H1 (cell line): ENCODE measurements around the gene AGPAT4. TPM values are rescaled to one million over a fixed set of nuclear protein-coding genes. Genes with fewer than 3 reads are reported as not detected.

Experiments used
- CTCF ChIA-PET: fragments of 300-600 bp; sonication (Branson Sonifier 250); formaldehyde crosslinking; loops from one replicate; lab custom pipeline; 2021; ENCODE audit not compliant: partially characterized antibody; lab: Charles Lee
- POLR2A ChIA-PET: fragments of 300-600 bp; sonication (Branson Sonifier 250); formaldehyde crosslinking; loops from one replicate; lab custom pipeline; 2021; ENCODE audit warnings: inconsistent platforms; ENCODE audit not compliant: partially characterized antibody; lab: Charles Lee
- DNase-seq, 2 experiments: peaks; one replicate each; pipeline versions ENCODE4 v3.0.0 to v3.0.0-alpha.2; 2010 to 2022; ENCODE audit warnings: low spot score in 2 of 2, low read depth in 1 of 2, mixed read lengths in 1 of 2
- FAIRE-seq: peaks from 2 replicates; lab custom pipeline; 2011; peaks lifted over from hg19 to GRCh38; lab: Jason Lieb, UNC
- H2AFZ ChIP-seq: 2 replicates; pipeline ENCODE4 v1.8.1; 2012; ENCODE audit warnings: low read length, inconsistent platforms
- H2AK5ac ChIP-seq: 2 replicates; pipeline ENCODE4 v1.6.1; 2013; ENCODE audit warnings: low read depth, low read length
- H2BK120ac ChIP-seq: replicated peaks from 2 replicates; pipeline ENCODE3; 2013; ENCODE audit warnings: low read depth, low read length, inconsistent platforms
- H2BK12ac ChIP-seq: 2 replicates; pipeline ENCODE4 v1.6.1; 2013; ENCODE audit warnings: low read depth, low read length
- H2BK15ac ChIP-seq: 2 replicates; pipeline ENCODE4 v1.6.1; 2013; ENCODE audit warnings: low read length
- H2BK20ac ChIP-seq: 2 replicates; pipeline ENCODE4 v1.6.1; 2013; ENCODE audit warnings: low read length
- H2BK5ac ChIP-seq: 2 replicates; pipeline ENCODE4 v1.6.1; 2013; ENCODE audit warnings: low read depth, low read length
- H3K14ac ChIP-seq: 2 replicates; pipeline ENCODE4 v1.6.1; 2013; ENCODE audit warnings: inconsistent platforms; ENCODE audit not compliant: insufficient read length
- H3K18ac ChIP-seq: 2 replicates; pipeline ENCODE4 v1.6.1; 2013; ENCODE audit warnings: low read length; ENCODE audit errors: extremely low read depth
- H3K23ac ChIP-seq: 2 replicates; pipeline ENCODE4 v1.6.1; 2013; ENCODE audit warnings: inconsistent platforms; ENCODE audit not compliant: insufficient read length
- H3K23me2 ChIP-seq: 2 replicates; pipeline ENCODE4 v1.6.1; 2013; ENCODE audit warnings: low read depth, low read length
- H3K27ac ChIP-seq: 2 replicates; pipeline ENCODE4 v1.6.1; 2011; ENCODE audit warnings: low read depth, low read length, inconsistent platforms
- H3K27me3 ChIP-seq, 4 experiments: replicated peaks in 1 of 4; 1 replicate in 1 of 4; 2 replicates in 3 of 4; pipeline versions ENCODE4 v1.6.1 to v1.8.1; 2011 to 2013; ENCODE audit warnings: low read length in 3 of 4, mild to moderate bottlenecking in 3 of 4, inconsistent platforms in 2 of 4, mixed read lengths in 2 of 4, moderate library complexity in 1 of 4; ENCODE audit not compliant: control insufficient read depth in 3 of 4, insufficient read depth in 3 of 4; ENCODE audit errors: extremely low read depth in 1 of 4
- H3K36me3 ChIP-seq, 4 experiments: 2 replicates each; pipeline versions ENCODE4 v1.6.1 to v1.8.1; 2011 to 2013; ENCODE audit warnings: mild to moderate bottlenecking in 4 of 4, low read length in 3 of 4, moderate library complexity in 2 of 4, control low read depth in 1 of 4, inconsistent platforms in 1 of 4; ENCODE audit not compliant: insufficient read depth in 4 of 4, control insufficient read depth in 2 of 4
- H3K4ac ChIP-seq: replicated peaks from 2 replicates; pipeline ENCODE3; 2013; ENCODE audit warnings: low read length, low read depth, mixed read lengths, inconsistent platforms; ENCODE audit not compliant: insufficient read length
- H3K4me1 ChIP-seq, 4 experiments: replicated peaks in 1 of 4; 1 replicate in 1 of 4; 2 replicates in 3 of 4; pipeline versions ENCODE4 v1.6.1 to v1.8.1; 2011 to 2013; ENCODE audit warnings: low read length in 3 of 4, inconsistent platforms in 2 of 4, mixed read lengths in 1 of 4; ENCODE audit not compliant: insufficient read depth in 4 of 4, control insufficient read depth in 3 of 4
- H3K4me2 ChIP-seq, 2 experiments: 2 replicates each; pipeline versions ENCODE4 v1.6.1 to v1.8.1; 2011 to 2013; ENCODE audit warnings: low read depth in 2 of 2, low read length in 2 of 2, control low read depth in 1 of 2, inconsistent platforms in 1 of 2, mild to moderate bottlenecking in 1 of 2; ENCODE audit not compliant: insufficient read depth in 1 of 2
- H3K4me3 ChIP-seq, 4 experiments: fragments of 200-600, 300-600 bp in 1 of 4; sonication (generic), shearing (Covaris generic), sonication (Bioruptor Twin) in 1 of 4; 2 replicates each; pipeline versions ENCODE4 v1.5.1 to v1.8.1; 2011 to 2016; ENCODE audit warnings: low read length in 4 of 4, low read depth in 3 of 4, control low read depth in 2 of 4, inconsistent platforms in 2 of 4, mild to moderate bottlenecking in 2 of 4, mixed read lengths in 1 of 4, moderate library complexity in 1 of 4; ENCODE audit not compliant: insufficient read depth in 2 of 4; ENCODE audit errors: extremely low read depth in 1 of 4
- H3K56ac ChIP-seq: replicated peaks from 2 replicates; pipeline ENCODE3; 2013; ENCODE audit warnings: low read depth, mild to moderate bottlenecking, mixed read lengths, low read length, inconsistent platforms; ENCODE audit not compliant: insufficient read length
- H3K79me1 ChIP-seq: 2 replicates; pipeline ENCODE4 v1.6.1; 2013; ENCODE audit warnings: low read depth, low read length, control low read depth
- H3K79me2 ChIP-seq, 2 experiments: 2 replicates each; pipeline versions ENCODE4 v1.6.1 to v1.8.1; 2012 to 2013; ENCODE audit warnings: low read length in 2 of 2, mild to moderate bottlenecking in 2 of 2, inconsistent platforms in 1 of 2; ENCODE audit not compliant: insufficient read depth in 2 of 2, control insufficient read depth in 1 of 2
- H3K9ac ChIP-seq, 4 experiments: replicated peaks in 1 of 4; 1 replicate in 1 of 4; 2 replicates in 3 of 4; pipeline versions ENCODE4 v1.6.1 to v1.8.1; 2011 to 2013; ENCODE audit warnings: low read depth in 3 of 4, low read length in 3 of 4, control low read depth in 2 of 4, mild to moderate bottlenecking in 2 of 4, moderate library complexity in 2 of 4, inconsistent platforms in 1 of 4; ENCODE audit errors: extremely low read depth in 1 of 4
- H3K9me3 ChIP-seq, 2 experiments: 2 replicates each; pipeline versions ENCODE4 v1.6.1 to v1.8.1; 2012 to 2013; ENCODE audit warnings: mild to moderate bottlenecking in 2 of 2, moderate library complexity in 2 of 2, control low read depth in 1 of 2, inconsistent platforms in 1 of 2, low read depth in 1 of 2, low read length in 1 of 2, mixed read lengths in 1 of 2; ENCODE audit not compliant: insufficient read depth in 2 of 2
- H4K20me1 ChIP-seq, 2 experiments: replicated peaks in 1 of 2; 2 replicates each; pipeline versions ENCODE3 to v1.8.1; 2011 to 2013; ENCODE audit warnings: inconsistent platforms in 2 of 2, low read length in 2 of 2, mild to moderate bottlenecking in 1 of 2; ENCODE audit not compliant: insufficient read depth in 2 of 2, control insufficient read depth in 1 of 2
- H4K5ac ChIP-seq: 2 replicates; pipeline ENCODE4 v1.6.1; 2013; ENCODE audit warnings: low read length, low read depth, mixed read lengths, inconsistent platforms; ENCODE audit not compliant: insufficient read length
- H4K8ac ChIP-seq: 2 replicates; pipeline ENCODE4 v1.8.0; 2013; ENCODE audit warnings: mild to moderate bottlenecking, moderate library complexity, low read length, inconsistent platforms; ENCODE audit not compliant: insufficient read depth; ENCODE audit errors: extremely low read depth
- H4K91ac ChIP-seq: replicated peaks from 2 replicates; pipeline ENCODE3; 2013; ENCODE audit warnings: low read length, mixed read lengths, inconsistent platforms; ENCODE audit not compliant: insufficient read length
- TEAD4 ChIP-seq: IDR thresholded peaks from 2 replicates; pipeline ENCODE4 v1.6.1; 2012; ENCODE audit warnings: low read depth, low read length, inconsistent platforms, mixed read lengths
- WGBS, 2 experiments: shearing (Covaris generic) in 1 of 2; methylation state at CpG; one replicate each; pipeline versions ENCODE4 v1.1.6 to v1.1.7; 2013 to 2015; ENCODE audit warnings: low lambda C conversion rate in 2 of 2, mixed read lengths in 2 of 2, inconsistent platforms in 1 of 2, low coverage in 1 of 2, missing lambda C conversion rate in 1 of 2; ENCODE audit not compliant: insufficient replicate concordance in 2 of 2, insufficient coverage in 1 of 2, insufficient read length in 1 of 2; ENCODE audit errors: extremely low coverage in 1 of 2, missing lambda C conversion rate in 1 of 2; 5-methylcytosine and 5-hydroxymethylcytosine counted together
- polyA plus RNA-seq, 7 experiments: library from polyadenylated mRNA; depleted of rRNA in 3 of 7; stranded (reverse) in 5 of 7; unstranded in 2 of 7; fragments of >200 nt in 5 of 7; fragments of 200-250 nt in 2 of 7; gene quantifications; 1 replicate in 5 of 7; 2 replicates in 1 of 7; 4 replicates in 1 of 7; pipeline versions ENCODE4 v1.2.1 to v1.2.3, GENCODE V29; 2011 to 2013; ENCODE audit warnings: missing spikeins in 2 of 7, mixed read lengths in 2 of 7
- total RNA-seq: library from RNA; stranded (reverse); fragmentation: NEBNext Ultra II Directional; extraction: Animal tissue kit (Norgen Biotek cat#: 25700); gene quantifications from 2 replicates; pipeline ENCODE4 v1.2.1, GENCODE V29; 2021

Gene AGPAT4
- total and polyA plus RNA-seq, 2 of the 8 experiments (the other 6 are each of a cell fraction or from before 2014, with no cell fraction given) = 13.5 to 23.8 TPM

DNA sequence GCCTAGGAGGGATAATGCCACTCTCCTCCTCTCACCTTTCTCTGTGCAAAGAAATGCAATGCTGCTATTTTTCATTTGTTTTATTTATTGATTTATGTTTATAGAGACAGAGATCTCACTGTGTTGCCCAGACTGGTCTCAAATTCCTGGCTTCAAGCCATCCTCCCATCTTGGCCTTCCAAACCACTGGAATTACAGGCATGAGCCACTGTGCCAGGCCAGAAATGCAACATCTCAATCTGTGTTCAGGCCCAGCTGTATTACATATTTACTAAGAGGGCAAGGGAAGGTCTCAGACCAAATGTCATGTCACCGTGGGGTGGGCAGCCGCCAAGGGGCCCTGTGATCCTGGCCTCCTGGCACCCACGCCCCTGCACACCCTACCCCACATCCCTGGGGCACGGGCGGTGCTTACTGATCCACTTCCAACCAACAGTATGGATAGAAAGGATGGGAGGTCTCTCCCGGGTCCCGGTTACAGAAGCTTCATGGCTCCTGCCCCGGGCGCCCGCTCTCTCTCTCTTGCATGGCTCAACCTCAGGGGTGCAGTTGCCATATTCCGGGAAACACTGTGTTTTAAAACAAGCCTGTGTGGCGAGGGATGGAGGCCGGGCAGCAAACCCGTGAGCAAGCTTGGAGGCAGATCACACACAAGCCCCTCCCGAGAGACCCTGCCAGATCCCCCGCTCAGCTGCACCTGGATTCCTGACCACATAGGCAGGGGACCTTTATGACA, 111.8 kb downstream of the AGPAT4 start:
- Histone ChIP-seq H3K23me2 (no peaks in the 10 kb centered on the region), H4K5ac (no peak overlapping the region), H3K56ac (no peak overlapping the region), H3K27me3 (no peaks in the 10 kb centered on the region), H3K4ac (no peak overlapping the region), H3K23ac (no peak overlapping the region), H3K36me3 (peaks cover 2 to 23% (median 5%) of the 10 kb centered on the region in 4 experiments; a peak in 6 of 8 replicates), H3K9me3 (peaks cover 3 to 9% of the 10 kb centered on the region in 2 experiments; a peak in 3 of 4 replicates), H3K14ac (no peak overlapping the region), H3K4me3 (no peak overlapping the region), H2BK15ac (no peak overlapping the region), H2BK120ac (no peak overlapping the region), H2BK12ac (no peak overlapping the region), H4K91ac (no peak overlapping the region), H2BK5ac (no peak overlapping the region), H3K18ac (no peak overlapping the region), H3K4me1 (peaks cover 0 to 10% (median 4%) of the 10 kb centered on the region in 4 experiments; a peak in 5 of 7 replicates), H4K20me1 (no peaks in the 10 kb centered on the region), H3K27ac (no peak overlapping the region), H2AFZ (no peak overlapping the region), H3K4me2 (no peak overlapping the region), H3K9ac (no peak overlapping the region), H4K8ac (no peak overlapping the region), H3K79me1 (peaks cover 2% of the 10 kb centered on the region; the same call in 1 of the 2 replicates), H2BK20ac (no peak overlapping the region), H3K79me2 (no peaks in the 10 kb centered on the region; a peak in 1 of 4 replicates), H2AK5ac (no peak overlapping the region)
- ChIA-PET CTCF (interaction anchor here (1.0 to 3.2 kb wide), 3 partner anchors 57 to 212 kb away, joined by 3 to 15 read pairs (median 3); no protein-coding TSS in a partner anchor), POLR2A (no interaction called here)
- no peak for FAIRE-seq
- WGBS, 2 experiments = 90% methylated on average over 16 of the region's 16 CpGs; no CpG with 5 or more reads in 1 of the 2 experiments
- no peak for DNase-seq
- no peak for TF ChIP-seq TEAD4
